Left kidney (tissue), 2 donors: Measurements from ENCODE around the gene CARD9. TPM values are rescaled to one million over a fixed set of nuclear protein-coding genes. Genes with fewer than 3 reads are reported as not detected.

Experiments
- DNase-seq: peaks from one replicate; pipeline ENCODE4 v3.0.0-alpha.2; 2013
- polyA plus RNA-seq: library from polyadenylated mRNA; unstranded; fragments of 120-200 nt; gene quantifications from one replicate; pipeline ENCODE4 v1.2.1, GENCODE V29; 2013; ENCODE audit not compliant: insufficient read length

The CARD9 gene
- polyA plus RNA-seq, 1 donor: 1.8 TPM

DNA sequence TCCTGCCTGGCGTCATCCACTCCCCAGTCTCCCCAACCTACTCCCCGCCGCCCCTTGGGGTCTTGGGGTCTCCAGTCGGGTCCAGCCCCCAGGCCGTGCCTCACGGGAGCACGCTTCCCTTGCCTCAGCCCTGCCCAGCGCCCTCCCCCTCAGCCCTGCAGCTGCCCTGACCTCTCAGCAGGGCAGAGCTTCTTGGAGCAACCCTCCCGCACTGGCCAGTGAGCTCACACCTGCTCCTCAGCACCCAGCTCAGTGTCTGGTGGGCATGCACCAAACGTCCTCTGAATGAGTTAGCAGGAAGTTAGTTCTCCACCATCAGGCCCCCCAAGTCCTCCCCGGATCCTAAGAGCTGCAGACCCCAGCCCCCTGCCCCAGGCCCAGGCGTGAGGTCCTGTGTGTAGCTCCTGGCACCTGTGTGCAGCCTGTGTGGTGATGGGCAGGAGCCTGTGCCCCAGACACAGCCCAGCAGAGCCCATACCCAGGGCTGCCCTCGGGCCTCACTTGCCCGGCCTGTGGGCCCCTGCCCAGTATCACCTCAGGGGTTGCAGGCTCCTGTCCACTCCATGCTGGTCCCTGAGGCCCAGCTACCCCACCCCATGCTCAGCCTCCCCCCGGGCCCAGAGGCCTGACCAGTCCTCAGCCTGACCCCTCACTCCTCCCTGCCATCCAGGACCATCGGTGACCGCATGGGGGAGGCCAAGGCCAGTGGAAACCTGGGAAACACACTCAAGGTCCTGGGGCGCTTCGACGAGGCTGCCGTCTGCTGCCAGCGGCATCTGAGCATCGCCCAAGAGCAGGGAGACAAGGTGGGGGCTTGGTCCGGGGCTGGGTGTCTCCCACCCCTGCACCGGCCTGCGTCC is 37.9 kb downstream of the CARD9 start:
- no peak for DNase-seq

DNA sequence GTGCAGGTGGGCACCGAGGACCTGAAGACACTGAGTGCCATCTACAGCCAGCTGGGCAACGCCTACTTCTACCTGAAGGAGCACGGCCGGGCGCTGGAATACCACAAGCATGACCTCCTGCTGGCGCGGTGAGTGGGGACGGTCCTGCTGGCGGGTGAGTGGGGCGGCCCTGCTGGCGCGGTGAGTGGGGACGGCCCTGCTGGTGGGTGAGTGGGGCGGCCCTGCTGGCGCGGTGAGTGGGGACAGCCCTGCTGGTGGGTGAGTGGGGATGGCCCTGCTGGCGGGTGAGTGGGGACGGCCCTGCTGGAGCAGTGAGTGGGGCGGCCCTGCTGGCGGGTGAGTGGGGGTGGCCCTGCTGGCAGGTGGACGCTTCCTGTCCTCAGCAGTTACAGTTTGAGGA is 38.9 kb downstream of the CARD9 start:
- DNase-seq: no peak

DNA sequence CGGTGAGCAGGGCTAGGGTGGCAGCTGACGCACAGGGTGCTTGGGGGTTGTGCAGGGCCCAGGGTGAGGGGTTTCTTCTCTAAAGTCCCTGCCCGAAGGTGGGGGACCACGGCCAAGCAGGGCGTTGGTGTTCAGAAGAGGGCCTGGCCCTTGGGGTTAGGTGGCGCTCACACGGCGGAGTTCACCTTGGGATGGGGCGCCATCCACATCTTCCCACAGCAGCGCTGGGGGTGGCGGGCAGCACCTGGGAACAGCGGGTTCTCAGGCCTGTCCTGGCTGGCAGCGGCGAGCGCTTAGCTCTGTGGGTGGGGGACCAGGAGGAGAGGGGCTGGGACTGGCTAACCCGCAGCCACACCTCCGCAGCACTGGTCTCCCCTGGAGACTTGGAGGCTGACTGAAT is 40.0 kb downstream of the CARD9 start:
- no peak for DNase-seq

GRCh38 chr9:136333045-136333444 is 40.4 kb downstream of the CARD9 start:
- no peak for DNase-seq

- no peak for DNase-seq
These were observed 40.9 kb downstream of the CARD9 start for GRCh38 chr9:136332482-136332983.

DNA sequence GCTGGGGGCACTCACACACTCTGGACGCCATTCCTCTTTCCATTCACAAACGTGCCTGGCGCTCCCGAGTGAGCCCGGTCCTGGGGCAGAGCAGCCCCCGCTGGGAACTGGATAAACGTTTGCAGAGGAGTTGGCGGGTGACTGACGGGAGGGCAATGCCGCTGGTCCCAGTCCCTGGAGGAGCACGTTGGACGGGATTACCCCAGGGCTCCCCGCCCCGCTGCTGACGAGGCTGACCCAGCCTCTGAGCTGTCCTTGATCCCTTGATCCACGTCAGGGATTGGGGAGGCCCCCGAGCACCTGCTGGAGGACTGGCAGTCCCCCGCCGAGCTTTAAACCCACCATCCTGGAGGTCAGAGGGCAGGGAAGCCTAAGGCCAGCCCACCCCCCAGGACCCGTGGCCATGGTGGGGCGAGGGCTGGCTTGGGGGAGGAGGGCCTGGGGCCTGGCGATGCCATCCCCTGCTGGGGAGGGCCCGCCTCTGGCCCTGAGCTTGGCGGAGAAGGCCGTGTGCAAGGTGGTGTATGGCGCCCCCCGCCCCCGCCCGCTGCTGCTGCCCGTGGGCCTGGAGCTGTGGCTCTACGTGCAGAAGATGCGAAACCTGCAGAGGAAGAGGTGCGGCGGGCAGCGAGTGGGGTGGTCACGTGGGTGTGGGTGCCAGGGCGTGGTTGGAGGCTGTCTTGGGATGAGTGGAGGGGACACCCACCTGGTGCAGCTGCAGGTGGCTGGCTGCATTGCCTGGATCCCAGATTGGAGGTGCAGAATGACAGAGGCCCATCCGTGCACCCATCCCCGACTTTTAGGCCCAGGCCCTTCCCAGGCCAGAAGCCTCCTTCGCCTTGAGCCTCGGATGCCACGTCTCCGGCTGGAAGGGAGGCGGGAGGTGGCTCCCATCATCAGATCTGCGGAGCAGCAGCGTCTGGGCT is 41.6 kb downstream of the CARD9 start:
- no peak for DNase-seq

GRCh38 chr9:136331030-136331429 is 42.4 kb downstream of the CARD9 start:
- DNase-seq: no peak

DNA sequence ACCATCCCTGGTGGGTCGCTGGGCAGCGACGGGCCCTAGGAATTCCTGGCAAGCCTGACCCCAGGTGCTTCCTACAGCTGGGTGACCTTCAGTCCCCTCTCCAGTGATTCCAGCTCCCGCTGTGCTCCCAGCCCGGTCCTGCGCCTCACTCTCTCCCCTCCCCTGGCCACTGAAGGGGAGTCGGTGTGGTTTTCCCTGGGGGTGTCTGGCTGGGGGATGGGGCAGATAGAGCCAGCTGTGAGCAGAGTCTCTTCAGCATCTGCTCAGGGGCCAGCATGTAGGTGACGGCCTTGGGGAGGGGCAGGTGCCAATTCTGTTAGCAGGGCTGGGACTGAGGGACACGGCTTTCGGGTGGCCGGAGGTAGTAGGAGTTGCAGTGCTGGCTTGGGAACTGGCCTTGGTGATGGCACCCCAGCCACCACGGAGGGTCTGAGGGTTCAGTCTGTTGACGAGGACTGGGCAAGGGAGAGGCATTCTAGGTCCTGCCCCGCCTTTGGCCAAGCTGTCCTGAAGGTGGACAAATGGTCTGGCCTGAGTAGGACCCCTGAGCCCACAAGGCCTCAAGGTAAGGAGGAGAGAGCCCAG is 43.0 kb downstream of the CARD9 start:
- no peak for DNase-seq

DNA sequence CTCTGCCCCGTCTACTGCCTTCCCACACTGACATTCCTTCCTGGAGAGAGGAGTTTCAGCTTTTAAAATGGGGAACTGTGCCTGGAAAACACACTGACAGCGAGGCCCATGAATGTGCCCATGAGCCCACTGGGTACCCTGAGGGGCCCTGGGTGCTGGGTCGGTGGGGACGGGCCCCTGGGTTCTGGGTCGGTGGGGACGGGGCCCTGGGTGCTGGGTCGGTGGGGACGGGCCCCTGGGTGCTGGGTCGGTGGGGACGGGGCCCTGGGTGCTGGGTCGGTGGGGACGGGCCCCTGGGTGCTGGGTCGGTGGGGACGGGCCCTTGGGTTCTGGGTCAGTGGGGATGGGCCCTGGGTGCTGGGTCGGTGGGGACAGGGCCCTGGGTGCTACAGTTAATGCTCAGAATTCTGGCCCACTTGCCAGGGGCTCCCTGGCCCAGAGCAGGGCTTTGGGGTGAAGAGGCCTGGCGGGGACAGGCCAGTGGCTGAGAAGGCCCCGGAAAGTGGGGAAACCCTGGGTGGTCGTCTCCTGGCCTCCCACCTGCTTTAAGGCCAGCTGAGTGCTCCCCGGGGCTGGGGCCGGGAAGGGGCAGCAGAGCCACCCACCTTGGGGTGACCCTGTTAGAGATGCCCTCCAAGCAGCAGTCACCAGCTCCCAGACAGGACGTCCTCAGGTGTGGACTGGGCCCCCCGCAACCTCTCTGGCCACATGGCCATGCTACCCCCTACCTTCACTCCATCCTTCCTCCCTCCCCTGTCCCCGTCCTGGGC is 43.6 kb downstream of the CARD9 start:
- no peak for DNase-seq

GRCh38 chr9:136329211-136329627 is 44.2 kb downstream of the CARD9 start:
- DNase-seq: no peak

- DNase-seq: no peak
These were observed 44.8 kb downstream of the CARD9 start for GRCh38 chr9:136328622-136329041.

- DNase-seq: no peak
These were observed 45.4 kb downstream of the CARD9 start for GRCh38 chr9:136328011-136328621.

GRCh38 chr9:136327304-136327974 is 46.0 kb downstream of the CARD9 start, which contains the start of gene GPSM1:
TSS of gene GPSM1 (plus strand) at chr9:136327539. CDS start at chr9:136327696, 157 bp downstream.
- DNase-seq: no peak

GRCh38 chr9:136326761-136327303 is 46.6 kb downstream of the CARD9 start:
- no peak for DNase-seq

- no peak for DNase-seq
These were observed 47.3 kb downstream of the CARD9 start for GRCh38 chr9:136326061-136326760.

DNA sequence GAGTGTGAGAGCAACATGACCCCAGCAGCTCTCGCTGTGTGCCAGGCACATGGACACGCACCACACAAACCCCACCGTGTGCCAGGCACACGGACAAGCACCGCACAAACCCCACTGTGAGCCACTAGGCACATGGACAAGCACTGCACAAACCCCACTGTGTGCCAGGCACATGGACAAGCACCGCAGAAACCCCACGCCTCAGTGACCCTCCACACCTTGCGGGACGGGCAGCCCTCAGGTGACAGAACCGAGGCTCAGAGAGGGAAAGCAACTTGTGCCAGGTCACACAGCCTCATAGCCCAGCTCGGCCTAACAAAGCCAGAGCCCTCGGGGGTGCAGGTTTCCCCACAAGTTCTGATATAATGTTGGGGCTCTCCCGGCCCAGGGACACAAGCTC is 48.1 kb downstream of the CARD9 start:
- no peak for DNase-seq

GRCh38 chr9:136324501-136325300 is 48.8 kb downstream of the CARD9 start:
- DNase-seq: no peak

DNA sequence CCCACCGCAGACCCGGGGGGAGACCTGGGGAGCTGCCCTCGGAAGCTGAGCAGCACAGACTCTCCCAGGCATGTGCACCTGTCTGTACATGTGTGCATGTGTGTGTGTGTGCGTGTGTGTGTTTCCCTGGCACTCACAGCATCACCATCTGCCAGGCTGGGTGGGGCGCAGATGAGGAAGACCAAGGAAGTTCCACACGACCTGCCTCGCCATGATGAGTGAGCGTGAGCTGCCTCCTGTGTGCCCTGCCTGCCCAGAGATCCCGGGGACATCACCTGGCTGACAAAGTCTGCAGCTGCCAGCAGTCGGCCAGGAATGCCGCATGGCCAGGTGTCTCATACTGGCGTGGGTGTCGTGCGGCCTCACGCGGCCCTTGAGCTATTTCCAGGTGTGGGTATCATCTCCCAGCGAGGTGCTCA is 50.1 kb downstream of the CARD9 start:
- DNase-seq: no peak
